Esophagus squamous epithelium (tissue), 5 donors: ENCODE data around the gene PIPOX. TPM values are rescaled to one million over a fixed set of nuclear protein-coding genes. Genes with fewer than 3 reads are reported as not detected.

Experiments
- DNase-seq: peaks from one replicate; lab custom pipeline; 2025; lab: John Stamatoyannopoulos, UW
- H3K27ac ChIP-seq, 4 donors: fragments of 200-600 bp; sonication (generic); one replicate each; pipeline ENCODE4 v1.5.1; 2016 to 2019; ENCODE audit warnings: mild to moderate bottlenecking in 1 of 4
- H3K27me3 ChIP-seq, 4 donors: fragments of 200-600 bp; sonication (generic); 1 replicate in 3 of 4; 2 replicates in 1 of 4; pipeline versions ENCODE4 v1.5.1 to v1.6.0; 2017 to 2021; ENCODE audit warnings: antibody characterized with exemption in 1 of 4
- H3K36me3 ChIP-seq, 3 donors: fragments of 200-600 bp; sonication (generic); one replicate each; pipeline ENCODE4 v1.5.1; 2016 to 2019
- H3K4me1 ChIP-seq, 3 donors: fragments of 200-600 bp; sonication (generic); one replicate each; pipeline ENCODE4 v1.5.1; 2017 to 2019
- H3K4me3 ChIP-seq, 4 donors: fragments of 200-600 bp; sonication (generic); 1 replicate in 3 of 4; 2 replicates in 1 of 4; pipeline ENCODE4 v1.5.1; 2016 to 2019; ENCODE audit warnings: mild to moderate bottlenecking in 2 of 4, moderate library complexity in 1 of 4
- H3K9me3 ChIP-seq, 3 donors: fragments of 200-600 bp; sonication (generic); one replicate each; pipeline ENCODE4 v1.5.1; 2016 to 2019
- CTCF ChIP-seq, 6 experiments: fragments of 450-650 bp in 4 of 6; fragments of 200-600 bp in 2 of 6; sonication (generic) in 2 of 6; IDR thresholded peaks; one replicate each; pipeline ENCODE4 v1.5.1; 2016 to 2019; ENCODE audit warnings: antibody characterized with exemption in 6 of 6, mild to moderate bottlenecking in 4 of 6, moderate library complexity in 4 of 6
- POLR2A ChIP-seq, 4 donors: fragments of 450-650 bp; IDR thresholded peaks; one replicate each; pipeline ENCODE4 v1.6.1; 2017; ENCODE audit warnings: antibody characterized with exemption in 4 of 4, mild to moderate bottlenecking in 4 of 4, moderate library complexity in 3 of 4
- WGBS, 2 donors: methylation state at CpG; one replicate each; pipeline ENCODE4 v1.1.5; 2018; 5-methylcytosine and 5-hydroxymethylcytosine counted together
- intact Hi-C: fragments of 100-400 bp; cut with DNase I; formaldehyde crosslinking; loops from one replicate; pipeline ENCODE4 v1.15.0; 2022
- total RNA-seq, 4 donors: library from RNA; depleted of rRNA; stranded (reverse); fragments of >200 nt; gene quantifications; one replicate each; pipeline ENCODE4 v1.1.0, GENCODE V29; 2016
- donor health status: DM: yes; HTN: yes; CAD: no.

PIPOX gene
- total RNA-seq, 4 donors from 2014 or later = 1.3 to 4.2 TPM; not detected in 2

GRCh38 chr17:29076722-29077121 is 33.8 kb downstream of the PIPOX start:
- intact Hi-C loops = no loop called here
- Histone ChIP-seq H3K4me1 (peaks cover 0 to 27% (median 0%) of the 10 kb centered on the region in 3 donors), H3K27me3 (no peaks in the 10 kb centered on the region), H3K36me3 (peaks cover 8 to 78% (median 14%) of the 10 kb centered on the region in 3 donors), H3K9me3 (no peaks in the 10 kb centered on the region), H3K27ac (no peak overlapping the region), H3K4me3 (no peak overlapping the region)
- DNase-seq = no peak
- 44 to 61% methylated on average over 3 to 6 of the region's 7 CpGs for WGBS, 2 donors
- TF ChIP-seq CTCF (IDR thresholded peaks at IDR 0.05) = no peak
- TF ChIP-seq POLR2A (IDR thresholded peaks at IDR 0.05) = no peak

GRCh38 chr17:29077320-29077719 is 34.4 kb downstream of the PIPOX start:
- Histone ChIP-seq H3K27ac (no peak overlapping the region), H3K4me1 (peaks cover 0 to 27% (median 0%) of the 10 kb centered on the region in 3 donors), H3K4me3 (no peak overlapping the region), H3K9me3 (no peaks in the 10 kb centered on the region), H3K36me3 (peaks cover 12 to 84% (median 19%) of the 10 kb centered on the region in 3 donors), H3K27me3 (no peaks in the 10 kb centered on the region)
- WGBS, 2 donors = 76 to 89% methylated on average over 3 to 5 of the region's 7 CpGs
- intact Hi-C loops = no loop called here
- no peak for DNase-seq
- TF ChIP-seq CTCF (IDR thresholded peaks at IDR 0.05) (no peak), POLR2A (IDR thresholded peaks at IDR 0.05) (no peak)

GRCh38 chr17:29078183-29079045 is 35.5 kb downstream of the PIPOX start:
- TF ChIP-seq POLR2A (IDR thresholded peaks at IDR 0.05) (no peak), CTCF (IDR thresholded peaks at IDR 0.05) (no peak)
- WGBS, 2 donors = 64 to 79% methylated on average over 4 to 6 of the region's 9 CpGs
- Histone ChIP-seq H3K4me1 (peaks cover 0 to 27% (median 0%) of the 10 kb centered on the region in 3 donors), H3K27ac (no peak overlapping the region), H3K27me3 (no peaks in the 10 kb centered on the region), H3K4me3 (no peak overlapping the region), H3K9me3 (no peaks in the 10 kb centered on the region), H3K36me3 (peaks cover 16 to 95% (median 21%) of the 10 kb centered on the region in 3 donors)
- intact Hi-C loops = no loop called here
- no peak for DNase-seq

- Histone ChIP-seq H3K9me3 (no peaks in the 10 kb centered on the region), H3K4me1 (peaks cover 0 to 27% (median 0%) of the 10 kb centered on the region in 3 donors), H3K27me3 (no peaks in the 10 kb centered on the region), H3K27ac (no peak overlapping the region), H3K4me3 (no peak overlapping the region), H3K36me3 (peaks cover 20 to 99% (median 25%) of the 10 kb centered on the region in 3 donors)
- intact Hi-C loops = no loop called here
- WGBS, 2 donors = 90 to 93% methylated on average over 13 to 16 of the region's 16 CpGs
- TF ChIP-seq POLR2A (IDR thresholded peaks at IDR 0.05) (no peak), CTCF (IDR thresholded peaks at IDR 0.05) (no peak)
- DNase-seq = no peak
Observed at GRCh38 chr17:29079433-29079832, 36.5 kb downstream of the PIPOX start.

- no peak for DNase-seq
- intact Hi-C loops = no loop called here
- TF ChIP-seq CTCF (IDR thresholded peaks at IDR 0.05) (no peak), POLR2A (IDR thresholded peaks at IDR 0.05) (no peak)
- WGBS, 2 donors = 96 to 97% methylated on average over 6 to 16 of the region's 33 CpGs
- Histone ChIP-seq H3K4me3 (no peak overlapping the region), H3K27ac (no peak overlapping the region), H3K27me3 (no peaks in the 10 kb centered on the region), H3K4me1 (peaks cover 0 to 27% (median 0%) of the 10 kb centered on the region in 3 donors), H3K9me3 (no peaks in the 10 kb centered on the region), H3K36me3 (peaks cover 21 to 99% (median 26%) of the 10 kb centered on the region in 3 donors)
Observed at GRCh38 chr17:29079887-29080286, 36.9 kb downstream of the PIPOX start.
